GM12878 (cell line): ENCODE measurements around the gene ING1. TPM values are rescaled to one million over a fixed set of nuclear protein-coding genes. Genes with fewer than 3 reads are reported as not detected.

Experiments
- ATAC-seq: fragments of 200-7000 bp; cut with Tn5 transposase; 3 replicates; pipeline ENCODE4 v1.9.1; 2020; ENCODE audit warnings: mild to moderate bottlenecking, moderate library complexity
- BruUV-seq: library from RNA; stranded (reverse); fragments of 400-500 nt; replicated peaks from 2 replicates; lab custom pipeline; 2021; lab: Mats Ljungman, UMichigan
- CTCF ChIA-PET: fragments of 300-600 bp; sonication (Branson Sonifier 250); formaldehyde crosslinking; extraction: SDS; loops from one replicate; lab custom pipeline; 2021; ENCODE audit warnings: inconsistent platforms; lab: Yijun Ruan, JAX
- POLR2A ChIA-PET: fragments of 350-600 bp; formaldehyde crosslinking; extraction: SDS; loops from one replicate; lab custom pipeline; 2021; ENCODE audit warnings: inconsistent platforms; lab: Charles Lee
- RAD21 ChIA-PET: fragments of 300-600 bp; sonication (Branson Sonifier 250); formaldehyde crosslinking; loops from one replicate; lab custom pipeline; 2023; ENCODE audit warnings: antibody characterized with exemption; ENCODE audit not compliant: unreplicated experiment; lab: Charles Lee
- SMC1A ChIA-PET: fragments of 300-600 bp; sonication (Branson Sonifier 250); formaldehyde crosslinking; loops from one replicate; lab custom pipeline; 2023; ENCODE audit not compliant: unreplicated experiment, uncharacterized antibody; lab: Charles Lee
- DNase-seq: peaks from one replicate; pipeline ENCODE4 v3.0.0-alpha.2; 2011; ENCODE audit warnings: low read depth, low spot score
- FAIRE-seq: peaks from 3 replicates; lab custom pipeline; 2011; peaks lifted over from hg19 to GRCh38; lab: Jason Lieb, UNC
- H2AFZ ChIP-seq: 2 replicates; pipeline ENCODE4 v1.6.0; 2011; ENCODE audit warnings: low read depth, low read length, control low read depth; ENCODE audit not compliant: control insufficient read depth
- H3K27ac ChIP-seq: 2 replicates; pipeline ENCODE4 v1.5.1; 2011; ENCODE audit warnings: control low read depth; ENCODE audit not compliant: control insufficient read depth, insufficient read depth
- H3K27me3 ChIP-seq, 2 experiments: replicated peaks in 1 of 2; 2 replicates each; pipeline versions ENCODE4 v1.6.0 to v1.6.1; 2011; ENCODE audit warnings: low read length in 1 of 2; ENCODE audit not compliant: control insufficient read depth in 2 of 2, insufficient read depth in 2 of 2
- H3K36me3 ChIP-seq, 2 experiments: 2 replicates each; pipeline ENCODE4 v1.5.1; 2011; ENCODE audit warnings: low read length in 1 of 2; ENCODE audit not compliant: control insufficient read depth in 2 of 2, insufficient read depth in 2 of 2
- H3K4me1 ChIP-seq: 2 replicates; pipeline ENCODE4 v1.6.1; 2011; ENCODE audit warnings: mild to moderate bottlenecking, low read length, moderate library complexity, mixed read lengths; ENCODE audit not compliant: control insufficient read depth, insufficient read depth
- H3K4me2 ChIP-seq: 2 replicates; pipeline ENCODE4 v1.6.0; 2011; ENCODE audit warnings: control low read depth; ENCODE audit not compliant: control insufficient read depth, insufficient read depth
- H3K4me3 ChIP-seq: fragments of 200-600 bp; sonication (generic); 2 replicates; pipeline ENCODE4 v1.5.1; 2016
- H3K79me2 ChIP-seq: 2 replicates; pipeline ENCODE4 v1.6.0; 2011; ENCODE audit warnings: low read length; ENCODE audit not compliant: control insufficient read depth, insufficient read depth
- H3K9ac ChIP-seq: 2 replicates; pipeline ENCODE4 v1.8.0; 2011; ENCODE audit warnings: low read length, control low read depth, mixed read lengths; ENCODE audit not compliant: control insufficient read depth, insufficient read depth
- H3K9me3 ChIP-seq: replicated peaks from 3 replicates; pipeline ENCODE4 v1.5.1; 2011; ENCODE audit warnings: mild to moderate bottlenecking, low read length; ENCODE audit not compliant: control insufficient read depth, insufficient read depth
- H4K20me1 ChIP-seq: 2 replicates; pipeline ENCODE4 v1.6.0; 2011; ENCODE audit not compliant: control insufficient read depth, insufficient read depth
- BCL3 ChIP-seq: IDR thresholded peaks from 2 replicates; pipeline ENCODE4 v1.6.1; 2011; ENCODE audit warnings: borderline replicate concordance, low read depth, mild to moderate bottlenecking, moderate library complexity, low read length; ENCODE audit not compliant: insufficient read depth, poor library complexity, severe bottlenecking
- CBX5 ChIP-seq: sonication (generic); IDR thresholded peaks from 2 replicates; pipeline ENCODE4 v1.6.1; 2016; ENCODE audit warnings: low read depth, moderate library complexity, mild to moderate bottlenecking, inconsistent platforms
- FOXM1 ChIP-seq: IDR thresholded peaks from 2 replicates; pipeline ENCODE4 v1.6.1; 2012; ENCODE audit warnings: low read depth, mild to moderate bottlenecking, inconsistent platforms, low read length, moderate library complexity
- IRF4 ChIP-seq: IDR thresholded peaks from 2 replicates; pipeline ENCODE4 v1.6.1; 2011; ENCODE audit warnings: low read depth, low read length
- IRF5 ChIP-seq: fragments of 450-650 bp; IDR thresholded peaks from 2 replicates; pipeline ENCODE4 v1.6.1; 2017; ENCODE audit warnings: borderline replicate concordance
- LARP7 ChIP-seq: fragments of 450-650 bp; IDR thresholded peaks from 2 replicates; pipeline ENCODE4 v1.6.1; 2017; ENCODE audit warnings: mild to moderate bottlenecking
- MEF2A ChIP-seq: IDR thresholded peaks from 2 replicates; pipeline ENCODE4 v1.6.1; 2011; ENCODE audit warnings: low read depth, mild to moderate bottlenecking, low read length, moderate library complexity; ENCODE audit not compliant: insufficient read depth
- NFIC ChIP-seq: IDR thresholded peaks from 2 replicates; pipeline ENCODE4 v1.6.1; 2012; ENCODE audit warnings: low read depth, mild to moderate bottlenecking, inconsistent platforms, low read length, moderate library complexity
- PAX8 ChIP-seq: fragments of 450-650 bp; IDR thresholded peaks from 2 replicates; pipeline ENCODE4 v1.6.1; 2017; ENCODE audit warnings: mild to moderate bottlenecking, moderate library complexity
- RAD21 ChIP-seq: IDR thresholded peaks from 2 replicates; pipeline ENCODE4 v1.6.1; 2011; ENCODE audit warnings: mild to moderate bottlenecking, low read depth, low read length, moderate library complexity; ENCODE audit not compliant: insufficient read depth
- SREBF2 ChIP-seq: IDR thresholded peaks from 2 replicates; pipeline ENCODE4 v1.6.1; 2012; ENCODE audit warnings: mild to moderate bottlenecking, low read length
- YBX1 ChIP-seq: fragments of 450-650 bp; IDR thresholded peaks from 2 replicates; pipeline ENCODE4 v1.6.1; 2016; ENCODE audit warnings: antibody characterized with exemption
- ZNF687 ChIP-seq: fragments of 450-650 bp; IDR thresholded peaks from 2 replicates; pipeline ENCODE4 v1.6.1; 2017; ENCODE audit warnings: mild to moderate bottlenecking, moderate library complexity
- WGBS: methylation state at CpG from one replicate; pipeline ENCODE4 v1.1.6; 2016; ENCODE audit warnings: low lambda C conversion rate; ENCODE audit not compliant: insufficient replicate concordance, insufficient coverage; ENCODE audit errors: missing lambda C conversion rate; 5-methylcytosine and 5-hydroxymethylcytosine counted together
- in situ Hi-C: fragments of 300-500 bp; cut with MboI; formaldehyde crosslinking; loops from 9 replicates; pipeline ENCODE4 v1.14.3; 2018; ENCODE audit warnings: mixed read lengths
- intact Hi-C: fragments of 100-400 bp; cut with micrococcal nuclease; formaldehyde crosslinking; loops from one replicate; pipeline ENCODE4 v1.14.2; 2022; ENCODE audit not compliant: unreplicated experiment
- polyA plus RNA-seq, 11 experiments: library from polyadenylated mRNA; depleted of rRNA in 4 of 11; unstranded in 6 of 11; stranded (reverse) in 5 of 11; fragments of >200 nt; fragmentation: Nextera tagmentation in 4 of 11; fragmentation: Illumina TruSeq in 1 of 11; extraction: Ambion mirVana in 4 of 11; extraction: Trizol in 1 of 11; gene quantifications; 1 replicate in 1 of 11; 2 replicates in 10 of 11; pipeline versions ENCODE4 v1.2.1 to v1.2.3, GENCODE V29; 2011 to 2016; ENCODE audit warnings: inconsistent platforms in 2 of 11, missing spikeins in 2 of 11, low read depth in 1 of 11
- total RNA-seq, 4 experiments: library from RNA; depleted of rRNA in 3 of 4; stranded (reverse); fragments of >200 nt in 3 of 4; fragmentation: Illumina TruSeq in 1 of 4; extraction: Trizol in 1 of 4; gene quantifications; 2 replicates each; pipeline versions ENCODE4 v1.2.1 to v1.2.3, GENCODE V29; 2013 to 2021

Gene ING1
- total and polyA plus RNA-seq, 10 of the 15 experiments (the other 5 are each of a cell fraction or from before 2014, with no cell fraction given): 1.3 to 20.4 (median 13.1) TPM

DNA sequence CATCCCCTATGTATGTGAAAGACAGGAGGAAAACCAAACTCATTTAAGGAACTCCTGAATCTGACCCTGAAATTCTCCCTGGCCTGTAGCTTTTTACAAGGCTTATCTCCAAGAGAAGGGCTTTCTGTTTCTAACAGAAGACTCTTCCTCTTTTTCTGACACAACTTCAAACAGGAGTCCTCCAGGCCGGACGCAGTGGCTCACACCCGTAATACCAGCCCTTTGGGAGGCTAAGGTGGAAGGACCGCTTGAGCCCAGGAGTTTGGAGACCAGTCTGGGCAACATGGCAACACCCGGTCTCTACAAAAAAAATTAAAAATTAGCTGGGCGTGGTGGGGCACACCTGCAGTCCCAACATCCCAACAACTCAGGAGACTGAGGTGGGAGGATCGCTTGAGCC is 49.5 kb upstream of the ING1 start:
- Histone ChIP-seq H3K27me3 (no peaks in the 10 kb centered on the region), H3K9me3 (no peaks in the 10 kb centered on the region; the same call in 2 of the 3 replicates), H3K27ac (no peak overlapping the region), H3K79me2 (no peaks in the 10 kb centered on the region), H3K4me2 (no peak overlapping the region), H3K36me3 (peaks cover 22 to 23% of the 10 kb centered on the region in 2 experiments; a peak in 3 of 4 replicates), H2AFZ (no peak overlapping the region)
- ATAC-seq (no peak), DNase-seq (no peak)
- SMC1A ChIA-PET: interaction anchor here (1.2 kb wide), 1 partner anchor 13 kb away, joined by 3 read pairs; no protein-coding TSS in a partner anchor
- CTCF ChIA-PET: interaction anchor here (1.4 kb wide), 1 partner anchor 154 kb away, joined by 3 read pairs; no protein-coding TSS in a partner anchor
- in situ Hi-C loops: no loop called here
- 99% methylated on average over 7 of the region's 7 CpGs for WGBS
- no peak for TF ChIP-seq LARP7
- TF ChIP-seq BCL3: no peak
- no peak for TF ChIP-seq CBX5
- no peak for TF ChIP-seq YBX1
- no peak for TF ChIP-seq SREBF2
- TF ChIP-seq NFIC: no peak
- no peak for TF ChIP-seq FOXM1
- TF ChIP-seq RAD21: no peak
- TF ChIP-seq PAX8: no peak
- TF ChIP-seq IRF4: no peak
- no peak for TF ChIP-seq MEF2A
- no peak for TF ChIP-seq ZNF687
- no peak for TF ChIP-seq IRF5
- TF ChIP-seq, all 136 proteins: peak for 0
- ChIA-PET RAD21 (interaction anchor here (1.6 kb wide), 1 partner anchor 13 kb away, joined by 3 read pairs; no protein-coding TSS in a partner anchor), POLR2A (no interaction called here)
- H3K4me1 ChIP-seq: no peaks in the 10 kb centered on the region; the same call in 1 of the 2 replicates
- FAIRE-seq: no peak
- no peak overlapping the region for H3K9ac ChIP-seq
- no peak overlapping the region for H3K4me3 ChIP-seq
- no TSS peak for BruUV-seq
- H4K20me1 ChIP-seq: no peaks in the 10 kb centered on the region
- intact Hi-C loops: no loop called here
